ENCODE measurements around the gene PITPNM2.

- TF ChIP-seq CTCF (IDR thresholded peaks at IDR 0.05; ENCODE audit: poor library complexity): no peak
- no peak for TF ChIP-seq EZH2 (IDR thresholded peaks at IDR 0.05; ENCODE audit: borderline replicate concordance)
These were observed 21.1 kb upstream of the PITPNM2 start for GRCh38 chr12:123171967-123172366.

Data from hepatocyte (in vitro differentiated cells).